K562 (cell line): ENCODE measurements around the gene PEX19. TPM values are rescaled to one million over a fixed set of nuclear protein-coding genes. Genes with fewer than 3 reads are reported as not detected.
A peak's percentile ranks its signal among the peaks of the same experiment; 100 is the strongest.

Source experiments
- EZH2 ChIP-seq: IDR thresholded peaks from 2 replicates; pipeline ENCODE4 v1.6.1; 2012; ENCODE audit warnings: low read depth, mild to moderate bottlenecking, inconsistent platforms, low read length, borderline replicate concordance
- FOXJ2 ChIP-seq: fragments of 200-800 bp; sonication (Bioruptor generic); IDR thresholded peaks from 2 replicates; pipeline ENCODE4 v1.6.1; 2016; ENCODE audit warnings: missing genetic modification characterization, missing compliant biosample characterization
- HSF4 ChIP-seq: fragments of 250-450 bp; sonication (Bioruptor Pico); IDR thresholded peaks from 2 replicates; pipeline ENCODE4 v2.1.2; 2022; ENCODE audit warnings: mild to moderate bottlenecking, moderate library complexity, borderline replicate concordance
- MIER1 ChIP-seq: fragments of 450-650 bp; IDR thresholded peaks from 2 replicates; pipeline ENCODE4 v1.6.1; 2016; ENCODE audit warnings: antibody characterized with exemption, mild to moderate bottlenecking, low read depth
- NFYB ChIP-seq: IDR thresholded peaks from 2 replicates; pipeline ENCODE4 v1.6.1; 2011; ENCODE audit warnings: mild to moderate bottlenecking, moderate library complexity; ENCODE audit not compliant: insufficient read length; ENCODE audit errors: extremely low read depth
- PHB ChIP-seq: fragments of 250-450 bp; sonication (Bioruptor Pico); IDR thresholded peaks from 2 replicates; pipeline ENCODE4 v1.5.0; 2021
- PYGO2 ChIP-seq: fragments of 450-650 bp; IDR thresholded peaks from 2 replicates; pipeline ENCODE4 v1.6.1; 2016; ENCODE audit warnings: mild to moderate bottlenecking, missing genetic modification characterization, moderate library complexity, missing compliant biosample characterization
- ZKSCAN3 ChIP-seq: fragments of 250-450 bp; sonication (Bioruptor Pico); IDR thresholded peaks from 2 replicates; pipeline ENCODE4 v1.4.0; 2020
- polyA plus RNA-seq, 8 experiments: library from polyadenylated mRNA; depleted of rRNA in 4 of 8; stranded (reverse) in 5 of 8; unstranded in 3 of 8; fragments of >200 nt; fragmentation: Nextera tagmentation in 2 of 8; fragmentation: Illumina TruSeq in 1 of 8; extraction: Ambion mirVana in 2 of 8; extraction: Trizol in 1 of 8; gene quantifications; 2 replicates each; pipeline versions ENCODE4 v1.2.1 to v1.2.3, GENCODE V29; 2011 to 2014; ENCODE audit warnings: inconsistent platforms in 1 of 8, missing spikeins in 1 of 8
- total RNA-seq, 7 experiments: library from RNA; depleted of rRNA in 6 of 7; stranded (reverse); fragments of >200 nt in 6 of 7; fragmentation: Illumina TruSeq in 2 of 7; extraction: Trizol in 2 of 7; gene quantifications; 2 replicates each; pipeline versions ENCODE4 v1.2.1 to v1.2.3, GENCODE V29; 2011 to 2021; ENCODE audit warnings: low replicate concordance in 1 of 7
- TF ChIP-seq, protein P1 (sequence below), 2 experiments: fragments of 450-650 bp; IDR thresholded peaks; 2 replicates each; pipeline ENCODE4 v1.6.1; 2016
- TF ChIP-seq, protein P2 (sequence below), 3 experiments: IDR thresholded peaks in 2 of 3; conservative IDR thresholded peaks in 1 of 3; 2 replicates each; pipeline ENCODE4 v1.5.1; 2011 to 2012; ENCODE audit warnings: low read length in 3 of 3, mild to moderate bottlenecking in 3 of 3, control low read depth in 2 of 3, improper control_type of control experiment in 1 of 3, inconsistent platforms in 1 of 3, low read depth in 1 of 3, mixed read lengths in 1 of 3, moderate library complexity in 1 of 3; ENCODE audit not compliant: insufficient read depth in 2 of 3
- TF ChIP-seq, protein P3 (sequence below): sonication (generic); formaldehyde crosslinking; IDR thresholded peaks from 2 replicates; pipeline ENCODE4 v1.8.1; 2023; ENCODE audit warnings: mild to moderate bottlenecking, missing genetic modification reagents, moderate library complexity
- TF ChIP-seq, protein P4 (sequence below): sonication (generic); formaldehyde crosslinking; IDR thresholded peaks from 2 replicates; pipeline ENCODE4 v1.8.0; 2022; ENCODE audit warnings: missing genetic modification reagents, mild to moderate bottlenecking, moderate library complexity, borderline replicate concordance
- TF ChIP-seq, protein P5 (sequence below), 2 experiments: fragments of 450-650 bp in 1 of 2; sonication (generic) in 1 of 2; formaldehyde crosslinking in 1 of 2; IDR thresholded peaks in 1 of 2; conservative IDR thresholded peaks in 1 of 2; 2 replicates each; pipeline versions ENCODE4 v1.6.1 to v1.8.1; 2016 to 2023; ENCODE audit warnings: mild to moderate bottlenecking in 2 of 2, moderate library complexity in 2 of 2, inconsistent platforms in 1 of 2, missing genetic modification reagents in 1 of 2
- TF ChIP-seq, protein P6 (sequence below): fragments of 150-350 bp; IDR thresholded peaks from 2 replicates; pipeline ENCODE4 v1.6.1; 2014; ENCODE audit warnings: low read depth, mild to moderate bottlenecking, low read length, borderline replicate concordance
- TF ChIP-seq, protein P7 (sequence below): fragments of 450-650 bp; IDR thresholded peaks from 2 replicates; pipeline ENCODE4 v1.6.1; 2017; ENCODE audit warnings: mild to moderate bottlenecking, moderate library complexity

Gene PEX19
- total and polyA plus RNA-seq, 9 of the 15 experiments (the other 6 are each of a cell fraction or from before 2014, with no cell fraction given) = 32.5 to 103 (median 59.8) TPM

DNA sequence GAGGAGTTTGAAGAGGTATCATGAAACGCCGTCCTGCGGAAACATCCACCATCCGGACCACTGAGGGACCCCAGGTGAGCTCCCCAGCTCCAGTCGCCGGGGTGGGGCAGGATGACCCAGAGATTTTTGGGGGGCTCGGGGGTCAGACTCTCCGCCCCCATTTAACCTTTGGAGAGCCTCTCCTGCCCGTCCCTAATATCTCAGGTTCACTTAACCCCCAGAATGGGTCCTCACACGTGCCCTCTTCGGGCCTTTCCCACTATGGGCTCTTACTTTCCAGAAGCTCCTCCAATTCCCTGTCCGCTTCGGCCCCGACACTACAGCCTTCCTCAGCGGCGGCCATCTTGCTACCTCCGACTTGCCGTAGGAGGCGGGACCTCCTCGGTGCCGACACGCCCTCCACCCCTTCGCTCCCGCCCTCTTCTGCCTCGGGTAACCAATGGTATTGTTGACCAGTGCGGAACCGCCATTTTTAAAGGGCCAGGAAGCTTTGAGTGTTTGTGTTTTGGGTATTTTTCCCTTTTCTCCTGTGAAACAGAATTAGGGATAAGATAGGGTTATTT is at the start of gene PEX19 (continued):
- TF ChIP-seq NFYB (no peak), PHB (CRISPR knock-in tag) (no peak), MIER1 (no peak), PYGO2 (tag) (no peak), HSF4 (no peak), EZH2 (no peak), FOXJ2 (no peak), ZKSCAN3 (CRISPR knock-in tag) (no peak)
- TF ChIP-seq, protein P1, sequence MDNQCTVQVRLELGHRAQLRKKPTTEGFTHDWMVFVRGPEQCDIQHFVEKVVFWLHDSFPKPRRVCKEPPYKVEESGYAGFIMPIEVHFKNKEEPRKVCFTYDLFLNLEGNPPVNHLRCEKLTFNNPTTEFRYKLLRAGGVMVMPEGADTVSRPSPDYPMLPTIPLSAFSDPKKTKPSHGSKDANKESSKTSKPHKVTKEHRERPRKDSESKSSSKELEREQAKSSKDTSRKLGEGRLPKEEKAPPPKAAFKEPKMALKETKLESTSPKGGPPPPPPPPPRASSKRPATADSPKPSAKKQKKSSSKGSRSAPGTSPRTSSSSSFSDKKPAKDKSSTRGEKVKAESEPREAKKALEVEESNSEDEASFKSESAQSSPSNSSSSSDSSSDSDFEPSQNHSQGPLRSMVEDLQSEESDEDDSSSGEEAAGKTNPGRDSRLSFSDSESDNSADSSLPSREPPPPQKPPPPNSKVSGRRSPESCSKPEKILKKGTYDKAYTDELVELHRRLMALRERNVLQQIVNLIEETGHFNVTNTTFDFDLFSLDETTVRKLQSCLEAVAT (IDR thresholded peaks at IDR 0.05) = no peak
- TF ChIP-seq, protein P2, sequence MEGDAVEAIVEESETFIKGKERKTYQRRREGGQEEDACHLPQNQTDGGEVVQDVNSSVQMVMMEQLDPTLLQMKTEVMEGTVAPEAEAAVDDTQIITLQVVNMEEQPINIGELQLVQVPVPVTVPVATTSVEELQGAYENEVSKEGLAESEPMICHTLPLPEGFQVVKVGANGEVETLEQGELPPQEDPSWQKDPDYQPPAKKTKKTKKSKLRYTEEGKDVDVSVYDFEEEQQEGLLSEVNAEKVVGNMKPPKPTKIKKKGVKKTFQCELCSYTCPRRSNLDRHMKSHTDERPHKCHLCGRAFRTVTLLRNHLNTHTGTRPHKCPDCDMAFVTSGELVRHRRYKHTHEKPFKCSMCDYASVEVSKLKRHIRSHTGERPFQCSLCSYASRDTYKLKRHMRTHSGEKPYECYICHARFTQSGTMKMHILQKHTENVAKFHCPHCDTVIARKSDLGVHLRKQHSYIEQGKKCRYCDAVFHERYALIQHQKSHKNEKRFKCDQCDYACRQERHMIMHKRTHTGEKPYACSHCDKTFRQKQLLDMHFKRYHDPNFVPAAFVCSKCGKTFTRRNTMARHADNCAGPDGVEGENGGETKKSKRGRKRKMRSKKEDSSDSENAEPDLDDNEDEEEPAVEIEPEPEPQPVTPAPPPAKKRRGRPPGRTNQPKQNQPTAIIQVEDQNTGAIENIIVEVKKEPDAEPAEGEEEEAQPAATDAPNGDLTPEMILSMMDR (IDR thresholded peaks at IDR 0.05 in 2 of 3, conservative IDR thresholded peaks at IDR 0.05 in 1 of 3; ENCODE audit: insufficient read depth in 2 of 3, low read depth in 1 of 3, low read length in 3 of 3) = no peak
- TF ChIP-seq, protein P3, sequence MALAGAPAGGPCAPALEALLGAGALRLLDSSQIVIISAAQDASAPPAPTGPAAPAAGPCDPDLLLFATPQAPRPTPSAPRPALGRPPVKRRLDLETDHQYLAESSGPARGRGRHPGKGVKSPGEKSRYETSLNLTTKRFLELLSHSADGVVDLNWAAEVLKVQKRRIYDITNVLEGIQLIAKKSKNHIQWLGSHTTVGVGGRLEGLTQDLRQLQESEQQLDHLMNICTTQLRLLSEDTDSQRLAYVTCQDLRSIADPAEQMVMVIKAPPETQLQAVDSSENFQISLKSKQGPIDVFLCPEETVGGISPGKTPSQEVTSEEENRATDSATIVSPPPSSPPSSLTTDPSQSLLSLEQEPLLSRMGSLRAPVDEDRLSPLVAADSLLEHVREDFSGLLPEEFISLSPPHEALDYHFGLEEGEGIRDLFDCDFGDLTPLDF (CRISPR knock-in tag) = no peak
- TF ChIP-seq, protein P4, sequence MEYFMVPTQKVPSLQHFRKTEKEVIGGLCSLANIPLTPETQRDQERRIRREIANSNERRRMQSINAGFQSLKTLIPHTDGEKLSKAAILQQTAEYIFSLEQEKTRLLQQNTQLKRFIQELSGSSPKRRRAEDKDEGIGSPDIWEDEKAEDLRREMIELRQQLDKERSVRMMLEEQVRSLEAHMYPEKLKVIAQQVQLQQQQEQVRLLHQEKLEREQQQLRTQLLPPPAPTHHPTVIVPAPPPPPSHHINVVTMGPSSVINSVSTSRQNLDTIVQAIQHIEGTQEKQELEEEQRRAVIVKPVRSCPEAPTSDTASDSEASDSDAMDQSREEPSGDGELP (CRISPR knock-in tag) = peak; percentile 55; the same call in 1 of the 2 replicates
- TF ChIP-seq, protein P5, sequence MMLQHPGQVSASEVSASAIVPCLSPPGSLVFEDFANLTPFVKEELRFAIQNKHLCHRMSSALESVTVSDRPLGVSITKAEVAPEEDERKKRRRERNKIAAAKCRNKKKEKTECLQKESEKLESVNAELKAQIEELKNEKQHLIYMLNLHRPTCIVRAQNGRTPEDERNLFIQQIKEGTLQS (IDR thresholded peaks at IDR 0.05) = no peak
- TF ChIP-seq, protein P5 (CRISPR knock-in tag; conservative IDR thresholded peaks at IDR 0.05) = no peak
- TF ChIP-seq, protein P6, sequence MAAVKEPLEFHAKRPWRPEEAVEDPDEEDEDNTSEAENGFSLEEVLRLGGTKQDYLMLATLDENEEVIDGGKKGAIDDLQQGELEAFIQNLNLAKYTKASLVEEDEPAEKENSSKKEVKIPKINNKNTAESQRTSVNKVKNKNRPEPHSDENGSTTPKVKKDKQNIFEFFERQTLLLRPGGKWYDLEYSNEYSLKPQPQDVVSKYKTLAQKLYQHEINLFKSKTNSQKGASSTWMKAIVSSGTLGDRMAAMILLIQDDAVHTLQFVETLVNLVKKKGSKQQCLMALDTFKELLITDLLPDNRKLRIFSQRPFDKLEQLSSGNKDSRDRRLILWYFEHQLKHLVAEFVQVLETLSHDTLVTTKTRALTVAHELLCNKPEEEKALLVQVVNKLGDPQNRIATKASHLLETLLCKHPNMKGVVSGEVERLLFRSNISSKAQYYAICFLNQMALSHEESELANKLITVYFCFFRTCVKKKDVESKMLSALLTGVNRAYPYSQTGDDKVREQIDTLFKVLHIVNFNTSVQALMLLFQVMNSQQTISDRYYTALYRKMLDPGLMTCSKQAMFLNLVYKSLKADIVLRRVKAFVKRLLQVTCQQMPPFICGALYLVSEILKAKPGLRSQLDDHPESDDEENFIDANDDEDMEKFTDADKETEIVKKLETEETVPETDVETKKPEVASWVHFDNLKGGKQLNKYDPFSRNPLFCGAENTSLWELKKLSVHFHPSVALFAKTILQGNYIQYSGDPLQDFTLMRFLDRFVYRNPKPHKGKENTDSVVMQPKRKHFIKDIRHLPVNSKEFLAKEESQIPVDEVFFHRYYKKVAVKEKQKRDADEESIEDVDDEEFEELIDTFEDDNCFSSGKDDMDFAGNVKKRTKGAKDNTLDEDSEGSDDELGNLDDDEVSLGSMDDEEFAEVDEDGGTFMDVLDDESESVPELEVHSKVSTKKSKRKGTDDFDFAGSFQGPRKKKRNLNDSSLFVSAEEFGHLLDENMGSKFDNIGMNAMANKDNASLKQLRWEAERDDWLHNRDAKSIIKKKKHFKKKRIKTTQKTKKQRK = no peak
- TF ChIP-seq, protein P7, sequence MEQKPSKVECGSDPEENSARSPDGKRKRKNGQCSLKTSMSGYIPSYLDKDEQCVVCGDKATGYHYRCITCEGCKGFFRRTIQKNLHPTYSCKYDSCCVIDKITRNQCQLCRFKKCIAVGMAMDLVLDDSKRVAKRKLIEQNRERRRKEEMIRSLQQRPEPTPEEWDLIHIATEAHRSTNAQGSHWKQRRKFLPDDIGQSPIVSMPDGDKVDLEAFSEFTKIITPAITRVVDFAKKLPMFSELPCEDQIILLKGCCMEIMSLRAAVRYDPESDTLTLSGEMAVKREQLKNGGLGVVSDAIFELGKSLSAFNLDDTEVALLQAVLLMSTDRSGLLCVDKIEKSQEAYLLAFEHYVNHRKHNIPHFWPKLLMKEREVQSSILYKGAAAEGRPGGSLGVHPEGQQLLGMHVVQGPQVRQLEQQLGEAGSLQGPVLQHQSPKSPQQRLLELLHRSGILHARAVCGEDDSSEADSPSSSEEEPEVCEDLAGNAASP = no peak
